ENCODE data around the gene SYT9. TPM values are rescaled to one million over a fixed set of nuclear protein-coding genes. Genes with fewer than 3 reads are reported as not detected.

Gene SYT9
- total RNA-seq, 1 donor: 0.10 TPM

GRCh38 chr11:7348432-7349304 is 97.0 kb downstream of the SYT9 start:
- no peaks in the 10 kb centered on the region for H3K27me3 ChIP-seq (ENCODE audit: insufficient read depth, low read length)
- H3K4me1 ChIP-seq (ENCODE audit: insufficient read depth, low read length): no peaks in the 10 kb centered on the region
- H3K9me3 ChIP-seq (ENCODE audit: low read depth, low read length): no peaks in the 10 kb centered on the region
- H3K4me3 ChIP-seq (ENCODE audit: low read length): no peak overlapping the region

- no peaks in the 10 kb centered on the region for H3K9me3 ChIP-seq (ENCODE audit: low read depth, low read length)
- H3K4me1 ChIP-seq (ENCODE audit: insufficient read depth, low read length): no peaks in the 10 kb centered on the region
- H3K4me3 ChIP-seq (ENCODE audit: low read length): no peak overlapping the region
- no peaks in the 10 kb centered on the region for H3K27me3 ChIP-seq (ENCODE audit: insufficient read depth, low read length)
These were observed 99.5 kb downstream of the SYT9 start for GRCh38 chr11:7351228-7351627.

DNA sequence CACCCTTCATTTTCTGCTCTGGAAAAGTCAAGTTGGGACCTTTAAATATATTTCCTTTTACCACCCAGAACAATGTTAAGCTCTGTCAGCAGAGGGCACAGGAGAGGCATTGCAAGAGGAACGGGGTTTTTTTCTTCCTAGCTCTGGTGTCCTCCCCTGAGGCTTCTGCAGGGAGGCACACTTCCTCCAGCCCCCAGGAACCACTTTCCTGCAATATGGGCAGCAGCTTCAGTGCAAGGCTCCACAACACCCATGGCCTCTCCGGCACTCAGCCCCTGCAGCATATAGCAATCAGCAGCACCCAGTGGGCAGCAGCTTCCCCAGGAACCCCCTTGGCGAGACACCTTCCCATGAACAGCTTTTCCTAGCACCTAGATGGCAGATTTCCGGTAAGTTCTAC is 101.4 kb downstream of the SYT9 start:
- H3K4me3 ChIP-seq (ENCODE audit: low read length): no peak overlapping the region
- no peaks in the 10 kb centered on the region for H3K9me3 ChIP-seq (ENCODE audit: low read depth, low read length)
- H3K27me3 ChIP-seq (ENCODE audit: insufficient read depth, low read length): no peaks in the 10 kb centered on the region
- no peaks in the 10 kb centered on the region for H3K4me1 ChIP-seq (ENCODE audit: insufficient read depth, low read length)

DNA sequence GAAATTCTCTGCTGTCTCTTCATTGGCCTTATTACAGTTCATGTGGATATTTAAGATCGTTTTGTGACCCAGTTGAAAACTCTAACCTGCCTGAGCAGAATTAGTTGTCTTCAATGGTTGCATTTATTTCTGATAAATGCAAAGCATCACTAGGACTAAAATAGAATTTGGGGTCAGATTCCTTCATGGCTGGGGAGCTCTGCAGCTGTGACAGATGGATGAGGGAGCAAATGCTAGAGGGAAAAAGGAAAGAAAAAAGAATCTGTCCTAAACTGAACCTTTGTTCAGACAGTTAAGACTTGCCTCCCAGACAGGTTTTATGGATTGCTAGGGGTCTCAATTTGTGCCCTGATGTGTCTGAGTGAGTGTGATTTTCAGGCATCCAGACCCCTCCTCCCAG is 113.0 kb downstream of the SYT9 start:
- no peaks in the 10 kb centered on the region for H3K4me1 ChIP-seq (ENCODE audit: insufficient read depth, low read length)
- no peak overlapping the region for H3K4me3 ChIP-seq (ENCODE audit: low read length)
- no peaks in the 10 kb centered on the region for H3K9me3 ChIP-seq (ENCODE audit: low read depth, low read length)
- no peaks in the 10 kb centered on the region for H3K27me3 ChIP-seq (ENCODE audit: insufficient read depth, low read length)

- no peak overlapping the region for H3K4me3 ChIP-seq (ENCODE audit: low read length)
- peaks cover 7% of the 10 kb centered on the region for H3K9me3 ChIP-seq (ENCODE audit: low read depth, low read length)
- H3K27me3 ChIP-seq (ENCODE audit: insufficient read depth, low read length): peaks cover 3% of the 10 kb centered on the region
- H3K4me1 ChIP-seq (ENCODE audit: insufficient read depth, low read length): no peaks in the 10 kb centered on the region
These were observed 116.1 kb downstream of the SYT9 start for GRCh38 chr11:7367803-7368202.

DNA sequence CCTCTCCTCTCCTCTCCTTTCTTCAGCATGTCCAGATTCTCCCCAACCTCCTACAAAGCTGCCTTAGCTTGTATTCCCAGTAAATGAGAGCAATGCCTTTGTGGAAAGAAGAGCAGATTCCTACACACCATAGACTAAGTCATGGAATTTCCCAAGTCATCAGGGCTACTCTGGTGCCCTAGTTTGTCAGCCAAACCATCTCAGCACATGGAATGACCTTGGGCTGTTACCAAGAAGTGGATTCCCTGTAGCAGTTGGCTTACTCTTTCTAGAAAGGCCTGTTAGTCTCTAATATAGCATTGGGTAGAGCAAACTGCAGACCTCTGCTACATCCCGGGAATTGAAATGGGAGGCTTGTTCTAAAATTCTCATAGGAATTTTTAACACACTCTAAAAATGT is 124.7 kb downstream of the SYT9 start:
- no peaks in the 10 kb centered on the region for H3K4me1 ChIP-seq (ENCODE audit: insufficient read depth, low read length)
- H3K27me3 ChIP-seq (ENCODE audit: insufficient read depth, low read length): peaks cover 6% of the 10 kb centered on the region
- no peak overlapping the region for H3K4me3 ChIP-seq (ENCODE audit: low read length)
- peaks cover 7% of the 10 kb centered on the region for H3K9me3 ChIP-seq (ENCODE audit: low read depth, low read length)

- Histone ChIP-seq H3K4me1 (ENCODE audit: insufficient read depth, low read length) (no peaks in the 10 kb centered on the region), H3K9me3 (ENCODE audit: low read depth, low read length) (no peaks in the 10 kb centered on the region), H3K4me3 (ENCODE audit: low read length) (no peak overlapping the region), H3K27me3 (ENCODE audit: insufficient read depth, low read length) (peaks cover 2% of the 10 kb centered on the region)
These were observed 130.2 kb downstream of the SYT9 start for GRCh38 chr11:7381937-7382336.

- no peaks in the 10 kb centered on the region for H3K27me3 ChIP-seq (ENCODE audit: insufficient read depth, low read length)
- no peak overlapping the region for H3K4me3 ChIP-seq (ENCODE audit: low read length)
- H3K9me3 ChIP-seq (ENCODE audit: low read depth, low read length): no peaks in the 10 kb centered on the region
- H3K4me1 ChIP-seq (ENCODE audit: insufficient read depth, low read length): no peaks in the 10 kb centered on the region
These were observed 131.7 kb downstream of the SYT9 start for GRCh38 chr11:7383406-7383805.

DNA sequence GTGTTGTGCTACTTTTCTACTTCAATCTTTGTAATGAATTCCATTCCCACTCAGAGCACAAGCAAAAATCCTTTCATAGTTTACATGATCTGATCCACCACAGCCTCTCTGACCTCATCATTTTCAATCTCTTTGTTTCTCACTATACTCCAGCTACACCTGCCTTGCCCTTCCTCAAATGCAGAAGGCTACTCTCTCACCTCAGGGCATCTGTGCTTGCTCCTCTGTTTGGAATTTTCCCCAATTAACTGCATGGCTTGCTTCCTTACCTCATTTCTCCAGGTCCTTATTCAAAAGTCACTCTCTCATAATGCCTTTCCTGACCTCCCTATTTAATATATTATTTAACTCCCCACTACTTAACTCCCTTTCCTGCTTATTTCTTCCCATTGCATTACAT is 133.0 kb downstream of the SYT9 start:
- no peaks in the 10 kb centered on the region for H3K4me1 ChIP-seq (ENCODE audit: insufficient read depth, low read length)
- H3K27me3 ChIP-seq (ENCODE audit: insufficient read depth, low read length): no peaks in the 10 kb centered on the region
- H3K9me3 ChIP-seq (ENCODE audit: low read depth, low read length): no peaks in the 10 kb centered on the region
- H3K4me3 ChIP-seq (ENCODE audit: low read length): no peak overlapping the region

DNA sequence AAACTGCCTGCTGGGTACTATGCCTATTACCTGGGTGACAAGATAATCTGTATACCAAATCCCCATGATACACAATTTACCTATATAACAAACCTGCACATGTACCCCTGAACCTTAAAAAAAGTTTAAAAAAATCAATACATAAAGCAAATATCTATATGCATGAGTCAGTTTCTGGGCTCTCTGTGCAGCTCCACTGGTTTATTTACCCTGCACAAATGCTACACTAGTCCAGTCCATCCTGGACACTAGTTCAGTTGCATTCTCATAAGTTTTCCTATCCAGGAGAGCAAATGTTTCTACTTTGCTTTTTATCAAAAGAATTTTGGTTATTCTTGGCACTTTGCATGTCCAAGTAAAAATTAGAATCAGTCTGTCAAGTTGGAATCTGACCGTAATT is 133.8 kb downstream of the SYT9 start:
- Histone ChIP-seq H3K4me1 (ENCODE audit: insufficient read depth, low read length) (no peaks in the 10 kb centered on the region), H3K4me3 (ENCODE audit: low read length) (no peak overlapping the region), H3K9me3 (ENCODE audit: low read depth, low read length) (no peaks in the 10 kb centered on the region), H3K27me3 (ENCODE audit: insufficient read depth, low read length) (no peaks in the 10 kb centered on the region)

- no peaks in the 10 kb centered on the region for H3K9me3 ChIP-seq (ENCODE audit: low read depth, low read length)
- no peaks in the 10 kb centered on the region for H3K4me1 ChIP-seq (ENCODE audit: insufficient read depth, low read length)
- H3K27me3 ChIP-seq (ENCODE audit: insufficient read depth, low read length): peaks cover 4% of the 10 kb centered on the region
- H3K4me3 ChIP-seq (ENCODE audit: low read length): no peak overlapping the region
These were observed 162.5 kb downstream of the SYT9 start for GRCh38 chr11:7413961-7414915.

GRCh38 chr11:7414973-7415817 is 163.5 kb downstream of the SYT9 start:
- H3K4me3 ChIP-seq (ENCODE audit: low read length): no peak overlapping the region
- no peaks in the 10 kb centered on the region for H3K4me1 ChIP-seq (ENCODE audit: insufficient read depth, low read length)
- H3K27me3 ChIP-seq (ENCODE audit: insufficient read depth, low read length): peaks cover 4% of the 10 kb centered on the region
- H3K9me3 ChIP-seq (ENCODE audit: low read depth, low read length): no peaks in the 10 kb centered on the region

GRCh38 chr11:7416080-7416479 is 164.4 kb downstream of the SYT9 start:
- Histone ChIP-seq H3K27me3 (ENCODE audit: insufficient read depth, low read length) (peaks cover 2% of the 10 kb centered on the region), H3K4me3 (ENCODE audit: low read length) (no peak overlapping the region), H3K9me3 (ENCODE audit: low read depth, low read length) (no peaks in the 10 kb centered on the region), H3K4me1 (ENCODE audit: insufficient read depth, low read length) (no peaks in the 10 kb centered on the region)

GRCh38 chr11:7417328-7417727 is 165.6 kb downstream of the SYT9 start:
- Histone ChIP-seq H3K27me3 (ENCODE audit: insufficient read depth, low read length) (no peaks in the 10 kb centered on the region), H3K9me3 (ENCODE audit: low read depth, low read length) (no peaks in the 10 kb centered on the region), H3K4me3 (ENCODE audit: low read length) (no peak overlapping the region), H3K4me1 (ENCODE audit: insufficient read depth, low read length) (no peaks in the 10 kb centered on the region)

DNA sequence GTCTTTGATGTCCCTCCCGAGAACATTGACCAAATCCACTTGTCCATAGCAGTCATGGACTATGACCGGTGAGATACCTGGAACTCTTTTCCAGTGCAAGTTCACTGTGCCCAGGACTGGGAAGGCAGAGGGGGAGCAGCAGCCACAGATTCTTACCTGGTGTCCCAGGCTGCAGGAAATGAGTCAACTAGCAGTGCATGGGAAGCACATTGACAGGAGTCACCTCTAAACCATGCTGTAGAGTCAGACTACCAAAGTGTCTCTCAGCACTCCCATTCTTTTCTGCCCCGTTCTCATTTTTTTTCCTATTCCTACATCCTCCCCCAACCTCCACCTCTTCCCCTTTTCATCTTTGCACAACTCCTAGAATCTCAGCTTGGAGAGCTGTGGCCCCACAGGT is 166.4 kb downstream of the SYT9 start:
- no peaks in the 10 kb centered on the region for H3K9me3 ChIP-seq (ENCODE audit: low read depth, low read length)
- H3K4me3 ChIP-seq (ENCODE audit: low read length): no peak overlapping the region
- H3K4me1 ChIP-seq (ENCODE audit: insufficient read depth, low read length): peaks cover 2% of the 10 kb centered on the region
- no peaks in the 10 kb centered on the region for H3K27me3 ChIP-seq (ENCODE audit: insufficient read depth, low read length)
